Activated B cell treated with CpG ODN at 0.5 μM for 24 hours (primary cell): ENCODE results near the gene RASA3. TPM values are rescaled to one million over a fixed set of nuclear protein-coding genes. Genes with fewer than 3 reads are reported as not detected.

Experiments
- ATAC-seq: fragments of 200-7000 bp; cut with Tn5 transposase; one replicate; pipeline ENCODE4 v1.10.0; 2021; ENCODE audit warnings: low read depth, mild to moderate bottlenecking, moderate library complexity
- CTCF ChIA-PET: fragments of 350-600 bp; sonication (Branson Sonifier 250); formaldehyde crosslinking; loops from one replicate; lab custom pipeline; 2021; ENCODE audit warnings: antibody characterized with exemption; lab: Charles Lee
- POLR2A ChIA-PET: fragments of 350-600 bp; sonication (Branson Sonifier 250); formaldehyde crosslinking; loops from one replicate; lab custom pipeline; 2021; ENCODE audit warnings: antibody characterized with exemption; lab: Charles Lee
- DNase-seq: peaks from one replicate; pipeline ENCODE4 v3.0.0; 2022
- H3K27ac Mint-ChIP-seq: one replicate; pipeline ENCODE4 v1.8.0; 2020; ENCODE audit warnings: mixed read lengths
- H3K27me3 Mint-ChIP-seq: one replicate; pipeline ENCODE4 v1.8.0; 2021; ENCODE audit warnings: mixed read lengths
- H3K36me3 Mint-ChIP-seq: one replicate; pipeline ENCODE4 v1.8.0; 2021; ENCODE audit warnings: low read depth, mixed read lengths
- H3K4me1 Mint-ChIP-seq: one replicate; pipeline ENCODE4 v1.8.0; 2021; ENCODE audit warnings: mixed read lengths
- H3K4me3 Mint-ChIP-seq: one replicate; pipeline ENCODE4 v1.8.0; 2020; ENCODE audit warnings: mild to moderate bottlenecking, mixed read lengths
- H3K9me3 Mint-ChIP-seq: one replicate; pipeline ENCODE4 v1.8.0; 2020; ENCODE audit warnings: mixed read lengths
- intact Hi-C: fragments of 100-400 bp; cut with micrococcal nuclease; formaldehyde crosslinking; loops from one replicate; pipeline ENCODE4 v1.15.1; 2024
- total RNA-seq: library from RNA; stranded (reverse); gene quantifications from 2 replicates; pipeline ENCODE4 v1.2.3, GENCODE V29; 2022
- TF ChIP-seq, protein P1 (sequence below): fragments of 200-600 bp; IDR thresholded peaks from one replicate; pipeline ENCODE4 v1.8.0; 2022; ENCODE audit warnings: antibody characterized with exemption, mild to moderate bottlenecking

Gene RASA3
- total RNA-seq, 1 donor from 2014 or later, result 20.4 TPM

- H3K36me3 Mint-ChIP-seq, result peaks cover 36% of the 10 kb centered on the region
- DNase-seq (no peak), ATAC-seq (no peak)
- H3K9me3 Mint-ChIP-seq, result no peaks in the 10 kb centered on the region
- CTCF ChIA-PET, result no interaction called here
- H3K4me3 Mint-ChIP-seq, result no peak overlapping the region
- H3K27me3 Mint-ChIP-seq, result no peaks in the 10 kb centered on the region
- POLR2A ChIA-PET, result interaction anchor here (0.8 to 2.3 kb wide), 3 partner anchors 14 to 58 kb away, joined by 3 to 17 read pairs (median 10); no protein-coding TSS in a partner anchor
- H3K4me1 Mint-ChIP-seq, result peaks cover 78% of the 10 kb centered on the region
- intact Hi-C loops, result no loop called here
- TF ChIP-seq, protein P1, sequence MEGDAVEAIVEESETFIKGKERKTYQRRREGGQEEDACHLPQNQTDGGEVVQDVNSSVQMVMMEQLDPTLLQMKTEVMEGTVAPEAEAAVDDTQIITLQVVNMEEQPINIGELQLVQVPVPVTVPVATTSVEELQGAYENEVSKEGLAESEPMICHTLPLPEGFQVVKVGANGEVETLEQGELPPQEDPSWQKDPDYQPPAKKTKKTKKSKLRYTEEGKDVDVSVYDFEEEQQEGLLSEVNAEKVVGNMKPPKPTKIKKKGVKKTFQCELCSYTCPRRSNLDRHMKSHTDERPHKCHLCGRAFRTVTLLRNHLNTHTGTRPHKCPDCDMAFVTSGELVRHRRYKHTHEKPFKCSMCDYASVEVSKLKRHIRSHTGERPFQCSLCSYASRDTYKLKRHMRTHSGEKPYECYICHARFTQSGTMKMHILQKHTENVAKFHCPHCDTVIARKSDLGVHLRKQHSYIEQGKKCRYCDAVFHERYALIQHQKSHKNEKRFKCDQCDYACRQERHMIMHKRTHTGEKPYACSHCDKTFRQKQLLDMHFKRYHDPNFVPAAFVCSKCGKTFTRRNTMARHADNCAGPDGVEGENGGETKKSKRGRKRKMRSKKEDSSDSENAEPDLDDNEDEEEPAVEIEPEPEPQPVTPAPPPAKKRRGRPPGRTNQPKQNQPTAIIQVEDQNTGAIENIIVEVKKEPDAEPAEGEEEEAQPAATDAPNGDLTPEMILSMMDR, result no peak
- peak overlapping the region; percentile 66 for H3K27ac Mint-ChIP-seq
Observed at GRCh38 chr13:114050536-114051450, 81.6 kb downstream of the RASA3 start.

GRCh38 chr13:114049626-114050101 lies 82.8 kb downstream of the RASA3 start:
- Mint-ChIP-seq H3K27me3 (no peaks in the 10 kb centered on the region), H3K9me3 (no peaks in the 10 kb centered on the region), H3K27ac (peak overlapping the region; percentile 82), H3K4me3 (peak overlapping the region; percentile 74), H3K36me3 (peaks cover 40% of the 10 kb centered on the region), H3K4me1 (peaks cover 82% of the 10 kb centered on the region)
- CTCF ChIA-PET, result no interaction called here
- POLR2A ChIA-PET, result interaction anchor here (0.8 to 2.9 kb wide), 8 partner anchors 8 to 231 kb away, joined by 3 to 25 read pairs (median 4); no protein-coding TSS in a partner anchor
- intact Hi-C loops, result loop anchor here (1.0 to 2.0 kb wide), 3 partner anchors 16 to 82 kb away; no protein-coding TSS in a partner anchor
- ATAC-seq (no peak), DNase-seq (no peak)
- TF ChIP-seq, protein P1, result no peak

DNA sequence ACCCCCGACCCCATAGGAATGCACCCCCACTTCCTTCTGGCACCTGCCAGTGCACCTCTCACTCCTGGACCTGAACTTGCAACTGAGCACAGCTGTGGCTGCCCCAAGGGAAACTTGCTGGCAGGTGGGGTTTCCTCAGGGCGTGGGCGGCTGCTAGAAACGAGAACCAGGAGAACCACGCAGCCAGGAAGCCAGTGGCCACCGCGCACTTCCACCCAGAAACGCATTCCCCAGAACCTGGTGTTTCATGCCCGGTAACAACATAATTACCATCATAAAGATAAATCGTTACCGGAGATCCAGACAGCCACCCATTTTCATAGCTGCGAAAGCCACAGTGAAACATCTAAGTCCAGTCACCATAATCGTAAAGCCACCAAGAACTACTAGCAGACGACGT lies 83.4 kb downstream of the RASA3 start:
- peaks cover 38% of the 10 kb centered on the region for H3K36me3 Mint-ChIP-seq
- ChIA-PET CTCF (interaction anchor here (0.8 kb wide), 1 partner anchor 61 kb away, joined by 3 read pairs; no protein-coding TSS in a partner anchor), POLR2A (interaction anchor here (0.8 to 2.9 kb wide), 8 partner anchors 9 to 231 kb away, joined by 3 to 25 read pairs (median 4); no protein-coding TSS in a partner anchor)
- peak overlapping the region; percentile 74 for H3K4me3 Mint-ChIP-seq
- no peaks in the 10 kb centered on the region for H3K9me3 Mint-ChIP-seq
- no peaks in the 10 kb centered on the region for H3K27me3 Mint-ChIP-seq
- intact Hi-C loops, result loop anchor here (1.0 to 2.0 kb wide), 3 partner anchors 16 to 82 kb away; no protein-coding TSS in a partner anchor
- H3K27ac Mint-ChIP-seq, result peak overlapping the region; percentile 82
- ATAC-seq (peak; percentile 80), DNase-seq (peak; percentile 65)
- TF ChIP-seq, protein P1, result no peak
- peaks cover 83% of the 10 kb centered on the region for H3K4me1 Mint-ChIP-seq

DNA sequence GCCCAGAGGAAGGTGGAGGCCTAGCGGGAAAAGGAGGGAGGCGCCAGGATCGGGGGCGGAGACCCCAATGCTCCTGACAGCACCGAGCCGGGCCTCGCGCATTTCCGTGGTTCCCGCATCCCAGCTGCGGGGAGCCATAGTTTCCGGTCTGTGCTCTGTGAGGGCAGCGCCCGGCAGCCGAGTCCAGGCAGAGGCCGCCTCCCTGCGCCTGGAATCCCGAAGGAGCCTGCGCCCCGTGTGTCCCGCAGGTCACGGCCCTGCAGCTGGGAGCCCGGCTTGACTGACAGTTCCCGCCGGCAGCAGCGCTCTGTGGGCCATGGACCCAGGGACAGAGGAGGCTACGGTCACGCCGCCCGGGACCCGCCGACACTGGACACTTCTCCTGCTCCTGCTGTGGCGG lies 84.0 kb downstream of the RASA3 start:
- peaks cover 38% of the 10 kb centered on the region for H3K36me3 Mint-ChIP-seq
- POLR2A ChIA-PET, result interaction anchor here (0.7 to 2.9 kb wide), 7 partner anchors 9 to 82 kb away, joined by 3 to 25 read pairs (median 5); no protein-coding TSS in a partner anchor

More for the DNA sequence above, 84.0 kb downstream of the RASA3 start:
- Mint-ChIP-seq H3K4me3 (no peak overlapping the region), H3K27ac (peak overlapping the region; percentile 74), H3K4me1 (peaks cover 81% of the 10 kb centered on the region), H3K27me3 (no peaks in the 10 kb centered on the region), H3K9me3 (no peaks in the 10 kb centered on the region)
- intact Hi-C loops, result loop anchor here (2.0 kb wide), 1 partner anchor 24 kb away; no protein-coding TSS in a partner anchor
- no peak for DNase-seq
- no peak for ATAC-seq
- TF ChIP-seq, protein P1, result no peak
- CTCF ChIA-PET, result no interaction called here
